Measurements from ENCODE around the gene PIGA. TPM values are rescaled to one million over a fixed set of nuclear protein-coding genes. Genes with fewer than 3 reads are reported as not detected.
"Not testable (repeated sequence)": the region's sequence is repeated elsewhere in the genome, so short reads cannot be mapped to it uniquely, and the experiment has no call there.

PIGA gene
- total and polyA plus RNA-seq, 3 donors from 2014 or later, result 8.1 to 17.0 (median 13.0) TPM

- no peaks in the 10 kb centered on the region for H3K36me3 ChIP-seq (ENCODE audit: low read depth, missing control alignments)
- TF ChIP-seq, protein P1, sequence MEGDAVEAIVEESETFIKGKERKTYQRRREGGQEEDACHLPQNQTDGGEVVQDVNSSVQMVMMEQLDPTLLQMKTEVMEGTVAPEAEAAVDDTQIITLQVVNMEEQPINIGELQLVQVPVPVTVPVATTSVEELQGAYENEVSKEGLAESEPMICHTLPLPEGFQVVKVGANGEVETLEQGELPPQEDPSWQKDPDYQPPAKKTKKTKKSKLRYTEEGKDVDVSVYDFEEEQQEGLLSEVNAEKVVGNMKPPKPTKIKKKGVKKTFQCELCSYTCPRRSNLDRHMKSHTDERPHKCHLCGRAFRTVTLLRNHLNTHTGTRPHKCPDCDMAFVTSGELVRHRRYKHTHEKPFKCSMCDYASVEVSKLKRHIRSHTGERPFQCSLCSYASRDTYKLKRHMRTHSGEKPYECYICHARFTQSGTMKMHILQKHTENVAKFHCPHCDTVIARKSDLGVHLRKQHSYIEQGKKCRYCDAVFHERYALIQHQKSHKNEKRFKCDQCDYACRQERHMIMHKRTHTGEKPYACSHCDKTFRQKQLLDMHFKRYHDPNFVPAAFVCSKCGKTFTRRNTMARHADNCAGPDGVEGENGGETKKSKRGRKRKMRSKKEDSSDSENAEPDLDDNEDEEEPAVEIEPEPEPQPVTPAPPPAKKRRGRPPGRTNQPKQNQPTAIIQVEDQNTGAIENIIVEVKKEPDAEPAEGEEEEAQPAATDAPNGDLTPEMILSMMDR (IDR thresholded peaks at IDR 0.05), result no peak
- TF ChIP-seq POLR2A (IDR thresholded peaks at IDR 0.05), result no peak
- 43 to 45% methylated on average over 3 of the region's 3 CpGs for WGBS, 2 donors
- no peaks in the 10 kb centered on the region for H3K4me1 ChIP-seq
- no peak for DNase-seq
- no peaks in the 10 kb centered on the region for H3K9me3 ChIP-seq
- no peaks in the 10 kb centered on the region for H3K27me3 ChIP-seq
- intact Hi-C loops (cut with DNase I; ENCODE audit: low total_unique reads), result no loop called here
- H3K27ac ChIP-seq, result no peak within 1 kb of the TSS
- no peak within 1 kb of the TSS for H3K4me3 ChIP-seq
These were observed 19.8 kb downstream of the PIGA start, which contains the start of gene ASB11 for GRCh38 chrX:15315509-15315908. Gene ASB11 (minus strand): TSS chrX:15315640. CDS start chrX:15315605, 35 bp downstream.

DNA sequence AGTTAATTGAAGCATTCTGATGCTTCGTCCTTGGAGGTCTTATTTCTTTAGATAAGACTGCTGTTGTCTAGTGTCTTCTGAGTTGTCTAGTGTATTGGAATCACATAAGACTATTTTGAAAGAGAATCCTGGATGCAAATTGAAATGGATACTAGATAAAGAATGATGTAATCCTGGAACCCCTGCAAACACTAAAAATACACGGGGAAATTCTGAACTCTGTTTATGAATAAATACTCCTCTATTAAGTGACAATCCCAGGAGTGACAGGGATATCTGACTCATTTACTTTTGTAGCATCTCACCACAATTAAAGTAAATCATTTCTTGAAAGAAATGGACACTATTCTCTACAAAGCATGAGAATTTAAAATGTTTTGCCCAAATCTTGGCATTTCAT lies 20.9 kb downstream of the PIGA start:
- H3K27ac ChIP-seq, result no peak overlapping the region
- intact Hi-C loops (cut with DNase I; ENCODE audit: low total_unique reads), result no loop called here
- 49 to 55% methylated on average over 2 of the region's 2 CpGs for WGBS, 2 donors
- H3K4me3 ChIP-seq, result no peak overlapping the region
- no peaks in the 10 kb centered on the region for H3K27me3 ChIP-seq
- TF ChIP-seq POLR2A (IDR thresholded peaks at IDR 0.05), result no peak
- TF ChIP-seq, protein P1 (IDR thresholded peaks at IDR 0.05), result no peak
- no peak for DNase-seq
- no peaks in the 10 kb centered on the region for H3K4me1 ChIP-seq
- H3K36me3 ChIP-seq (ENCODE audit: low read depth, missing control alignments), result no peaks in the 10 kb centered on the region
- H3K9me3 ChIP-seq, result no peaks in the 10 kb centered on the region

DNA sequence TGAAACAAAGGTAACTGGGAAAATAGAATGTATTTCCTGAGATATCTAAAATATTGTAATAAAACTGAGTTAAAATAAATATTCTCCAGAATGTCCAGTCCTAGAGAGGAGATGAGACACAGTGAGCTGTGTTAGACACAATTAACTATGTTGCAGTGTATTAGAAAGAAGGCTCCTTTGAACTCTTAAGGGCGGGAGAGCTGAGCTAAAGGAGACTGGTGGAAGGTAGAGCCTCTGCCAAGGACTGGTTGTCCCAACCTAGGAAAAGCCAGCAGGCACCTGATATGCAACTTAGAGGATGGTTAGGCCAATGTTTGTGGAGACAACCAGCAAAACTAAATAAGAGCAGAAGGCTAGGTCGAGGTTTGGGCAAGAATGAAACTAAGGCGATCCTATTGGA lies 24.2 kb downstream of the PIGA start:
- intact Hi-C loops (cut with DNase I; ENCODE audit: low total_unique reads), result no loop called here
- Histone ChIP-seq H3K9me3 (no peaks in the 10 kb centered on the region), H3K27me3 (no peaks in the 10 kb centered on the region), H3K27ac (no peak overlapping the region), H3K4me3 (no peak overlapping the region), H3K36me3 (ENCODE audit: low read depth, missing control alignments) (no peaks in the 10 kb centered on the region), H3K4me1 (no peaks in the 10 kb centered on the region)
- WGBS, 2 donors, result 55 to 65% methylated on average over 3 of the region's 3 CpGs
- TF ChIP-seq, protein P1 (IDR thresholded peaks at IDR 0.05), result no peak
- no peak for TF ChIP-seq POLR2A (IDR thresholded peaks at IDR 0.05)
- no peak for DNase-seq

DNA sequence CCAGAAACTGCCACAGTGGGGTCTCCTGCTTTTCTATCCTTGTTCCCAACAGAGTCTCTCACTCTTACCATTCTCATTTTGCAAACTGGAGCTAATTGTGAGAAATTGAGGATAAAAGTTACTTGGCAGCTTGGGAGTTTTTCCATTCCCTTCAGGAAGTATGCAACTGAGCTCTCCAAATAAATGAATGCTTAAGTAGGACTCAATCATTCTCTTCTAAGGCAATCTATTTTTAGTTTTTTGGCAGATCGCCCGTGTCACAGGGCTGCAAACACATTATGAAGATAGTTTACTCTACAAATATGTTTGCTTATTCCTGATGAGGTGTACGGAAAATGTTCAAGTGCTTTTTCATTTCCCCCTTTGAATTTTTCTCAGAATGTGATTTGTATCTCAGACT lies 25.2 kb downstream of the PIGA start:
- TF ChIP-seq POLR2A (IDR thresholded peaks at IDR 0.05), result no peak
- TF ChIP-seq, protein P1 (IDR thresholded peaks at IDR 0.05), result no peak
- no peaks in the 10 kb centered on the region for H3K4me1 ChIP-seq
- H3K36me3 ChIP-seq (ENCODE audit: low read depth, missing control alignments), result no peaks in the 10 kb centered on the region
- H3K27ac ChIP-seq, result peak overlapping the region; percentile 30 to 39
- H3K9me3 ChIP-seq, result no peaks in the 10 kb centered on the region
- no peak overlapping the region for H3K4me3 ChIP-seq
- intact Hi-C loops (cut with DNase I; ENCODE audit: low total_unique reads), result no loop called here
- DNase-seq, result peak; percentile 57
- 14 to 21% methylated on average over 3 of the region's 3 CpGs for WGBS, 2 donors
- no peaks in the 10 kb centered on the region for H3K27me3 ChIP-seq

GRCh38 chrX:15305899-15306298 lies 29.4 kb downstream of the PIGA start:
- H3K4me3 ChIP-seq; H3K36me3 ChIP-seq (ENCODE audit: low read depth, missing control alignments); H3K27me3 ChIP-seq; H3K27ac ChIP-seq; H3K9me3 ChIP-seq; intact Hi-C loops (cut with DNase I; ENCODE audit: low total_unique reads); DNase-seq; H3K4me1 ChIP-seq: not testable (repeated sequence)
- 87 to 88% methylated on average over 3 of the region's 3 CpGs for WGBS, 2 donors
